ENCODE data around the gene FGFR1OP2.
"Not testable (repeated sequence)": the region's sequence is repeated elsewhere in the genome, so short reads cannot be mapped to it uniquely, and the experiment has no call there.

The FGFR1OP2 gene

GRCh38 chr12:26941215-26941594 is 2.9 kb downstream of the FGFR1OP2 start:
- DNase-seq (ENCODE audit: low spot score), result no peak

GRCh38 chr12:26948309-26948708 is 10.0 kb downstream of the FGFR1OP2 start:
- no peak for DNase-seq (ENCODE audit: low spot score)

GRCh38 chr12:26953447-26953846 is 15.2 kb downstream of the FGFR1OP2 start:
- no peak for DNase-seq (ENCODE audit: low spot score)

- DNase-seq (ENCODE audit: low spot score), result no peak
Measured at GRCh38 chr12:26954027-26954426, 15.8 kb downstream of the FGFR1OP2 start.

- not testable (repeated sequence) for DNase-seq (ENCODE audit: low spot score)
Measured at GRCh38 chr12:26961391-26961790, 23.1 kb downstream of the FGFR1OP2 start.

GRCh38 chr12:26961803-26962202 is 23.5 kb downstream of the FGFR1OP2 start:
- no peak for DNase-seq (ENCODE audit: low spot score)

- DNase-seq (ENCODE audit: low spot score), result no peak
Measured at GRCh38 chr12:26963413-26963812, 25.1 kb downstream of the FGFR1OP2 start.

GRCh38 chr12:26966842-26967241 is 28.6 kb downstream of the FGFR1OP2 start:
- DNase-seq (ENCODE audit: low spot score), result no peak

GRCh38 chr12:26970136-26970535 is 31.9 kb downstream of the FGFR1OP2 start:
- no peak for DNase-seq (ENCODE audit: low spot score)

GRCh38 chr12:26971963-26972362 is 33.7 kb downstream of the FGFR1OP2 start:
- DNase-seq (ENCODE audit: low spot score), result no peak

GRCh38 chr12:26976687-26977086 is 38.4 kb downstream of the FGFR1OP2 start:
- DNase-seq (ENCODE audit: low spot score), result no peak

- DNase-seq (ENCODE audit: low spot score), result no peak
Measured at GRCh38 chr12:26978801-26979200, 40.5 kb downstream of the FGFR1OP2 start.

GRCh38 chr12:26979733-26980132 is 41.5 kb downstream of the FGFR1OP2 start:
- no peak for DNase-seq (ENCODE audit: low spot score)

- no peak for DNase-seq (ENCODE audit: low spot score)
Measured at GRCh38 chr12:26982866-26983265, 44.6 kb downstream of the FGFR1OP2 start.

- DNase-seq (ENCODE audit: low spot score), result no peak
Measured at GRCh38 chr12:26987634-26988424, 49.6 kb downstream of the FGFR1OP2 start.

- DNase-seq (ENCODE audit: low spot score), result no peak
Measured at GRCh38 chr12:26988703-26989102, 50.4 kb downstream of the FGFR1OP2 start.

GRCh38 chr12:26989873-26990272 is 51.6 kb downstream of the FGFR1OP2 start:
- no peak for DNase-seq (ENCODE audit: low spot score)

GRCh38 chr12:26991826-26992225 is 53.6 kb downstream of the FGFR1OP2 start:
- DNase-seq (ENCODE audit: low spot score), result no peak

GRCh38 chr12:26994109-26994508 is 55.8 kb downstream of the FGFR1OP2 start:
- DNase-seq (ENCODE audit: low spot score), result no peak

GRCh38 chr12:26995706-26996105 is 57.4 kb downstream of the FGFR1OP2 start:
- DNase-seq (ENCODE audit: low spot score), result no peak

- no peak for DNase-seq (ENCODE audit: low spot score)
Measured at GRCh38 chr12:26997003-26997402, 58.7 kb downstream of the FGFR1OP2 start.

GRCh38 chr12:27000961-27001360 is 62.7 kb downstream of the FGFR1OP2 start:
- DNase-seq (ENCODE audit: low spot score), result no peak

GRCh38 chr12:27001663-27002062 is 63.4 kb downstream of the FGFR1OP2 start:
- DNase-seq (ENCODE audit: low spot score), result no peak

- DNase-seq (ENCODE audit: low spot score), result no peak
Measured at GRCh38 chr12:27002141-27002540, 63.9 kb downstream of the FGFR1OP2 start.
